Upper lobe of left lung (tissue), 4 donors: ENCODE data around the gene INTU.

Experiments used
- POLR2A ChIP-seq, 4 donors: fragments of 450-650 bp; IDR thresholded peaks; one replicate each; pipeline ENCODE4 v1.5.1; 2016 to 2017; ENCODE audit warnings: antibody characterized with exemption in 4 of 4, mild to moderate bottlenecking in 2 of 4
- TF ChIP-seq, protein P1 (sequence below), 6 experiments: fragments of 450-650 bp in 4 of 6; fragments of 200-600 bp in 2 of 6; sonication (generic) in 2 of 6; IDR thresholded peaks; one replicate each; pipeline ENCODE4 v1.5.1; 2016 to 2019; ENCODE audit warnings: antibody characterized with exemption in 6 of 6

DNA sequence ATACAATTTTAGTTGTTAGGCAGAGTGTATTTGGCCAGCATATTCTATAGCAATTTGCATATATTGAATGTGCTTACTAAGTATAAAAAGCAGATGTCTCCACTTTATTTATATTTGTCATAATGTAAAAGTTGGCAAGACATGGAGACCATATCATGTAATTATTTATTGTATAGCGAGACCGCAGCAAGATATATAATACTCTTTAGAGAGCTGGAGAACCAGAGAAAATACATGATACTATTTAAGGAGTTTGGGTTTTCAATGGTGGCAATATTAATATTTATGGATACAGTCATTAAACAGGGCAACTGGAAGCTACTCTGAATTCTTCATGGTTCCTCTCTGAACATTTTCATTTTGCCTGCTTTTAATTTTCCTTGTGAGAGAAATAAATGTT is 35.0 kb downstream of the INTU start:
- TF ChIP-seq, protein P1, sequence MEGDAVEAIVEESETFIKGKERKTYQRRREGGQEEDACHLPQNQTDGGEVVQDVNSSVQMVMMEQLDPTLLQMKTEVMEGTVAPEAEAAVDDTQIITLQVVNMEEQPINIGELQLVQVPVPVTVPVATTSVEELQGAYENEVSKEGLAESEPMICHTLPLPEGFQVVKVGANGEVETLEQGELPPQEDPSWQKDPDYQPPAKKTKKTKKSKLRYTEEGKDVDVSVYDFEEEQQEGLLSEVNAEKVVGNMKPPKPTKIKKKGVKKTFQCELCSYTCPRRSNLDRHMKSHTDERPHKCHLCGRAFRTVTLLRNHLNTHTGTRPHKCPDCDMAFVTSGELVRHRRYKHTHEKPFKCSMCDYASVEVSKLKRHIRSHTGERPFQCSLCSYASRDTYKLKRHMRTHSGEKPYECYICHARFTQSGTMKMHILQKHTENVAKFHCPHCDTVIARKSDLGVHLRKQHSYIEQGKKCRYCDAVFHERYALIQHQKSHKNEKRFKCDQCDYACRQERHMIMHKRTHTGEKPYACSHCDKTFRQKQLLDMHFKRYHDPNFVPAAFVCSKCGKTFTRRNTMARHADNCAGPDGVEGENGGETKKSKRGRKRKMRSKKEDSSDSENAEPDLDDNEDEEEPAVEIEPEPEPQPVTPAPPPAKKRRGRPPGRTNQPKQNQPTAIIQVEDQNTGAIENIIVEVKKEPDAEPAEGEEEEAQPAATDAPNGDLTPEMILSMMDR (IDR thresholded peaks at IDR 0.05) = no peak
- TF ChIP-seq POLR2A (IDR thresholded peaks at IDR 0.05) = no peak
